PC-9 (cell line): ENCODE results near the gene TMEM225B.
"Not testable (repeated sequence)": the region's sequence is repeated elsewhere in the genome, so short reads cannot be mapped to it uniquely, and the experiment has no call there.

Source experiments
- CTCF ChIP-seq: fragments of 200-600 bp; sonication (generic); conservative IDR thresholded peaks from 2 replicates; pipeline ENCODE4 v1.6.1; 2017; ENCODE audit warnings: mixed run types, antibody characterized with exemption, mild to moderate bottlenecking, moderate library complexity
- EZH2 ChIP-seq: fragments of 200-600 bp; sonication (generic); IDR thresholded peaks from 2 replicates; pipeline ENCODE4 v1.8.0; 2017; ENCODE audit warnings: antibody characterized with exemption, low read depth

DNA sequence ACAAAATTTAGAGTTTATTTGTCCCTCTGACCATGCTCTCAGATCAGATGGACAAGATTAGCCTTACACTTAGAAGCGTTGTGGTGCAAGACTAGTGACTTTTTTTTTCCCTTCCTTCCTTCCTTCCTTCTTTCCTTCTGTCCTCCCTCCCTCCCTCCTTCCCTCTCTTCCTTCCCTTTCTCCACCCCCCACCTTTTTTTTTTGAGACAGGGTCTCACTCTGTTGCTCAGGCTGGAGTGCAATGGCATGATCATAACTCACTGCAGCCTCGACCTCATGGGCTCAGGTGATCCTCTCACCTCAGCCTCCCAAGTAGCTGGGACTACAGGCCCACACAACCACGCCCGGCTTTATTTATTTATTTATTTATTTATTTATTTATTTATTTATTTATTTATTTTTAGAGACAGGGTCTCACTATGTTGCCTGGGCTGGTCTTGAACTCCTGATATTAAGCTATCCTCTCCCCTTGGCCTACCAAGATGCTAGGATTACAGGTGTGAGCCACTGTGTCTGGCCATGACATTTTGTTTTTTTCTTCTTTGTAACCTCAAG is 17.2 kb upstream of the TMEM225B start:
- TF ChIP-seq CTCF, EZH2: not testable (repeated sequence)
